Smooth muscle cell (in vitro differentiated cells): ENCODE data around the gene SPIRE1. TPM values are rescaled to one million over a fixed set of nuclear protein-coding genes. Genes with fewer than 3 reads are reported as not detected.

Source experiments
- DNase-seq: peaks from one replicate; lab custom pipeline; 2025; ENCODE audit not compliant: unreplicated experiment; lab: John Stamatoyannopoulos, UW
- H2AFZ ChIP-seq: fragments of 200-600 bp; sonication (generic); 2 replicates; pipeline ENCODE4 v1.6.0; 2016; ENCODE audit warnings: antibody characterized with exemption, low read depth, mild to moderate bottlenecking
- H3F3A ChIP-seq: fragments of 200-600 bp; sonication (generic); 2 replicates; pipeline ENCODE4 v1.6.0; 2017; ENCODE audit warnings: antibody characterized with exemption, low read depth
- H3K27ac ChIP-seq: fragments of 200-600 bp; sonication (generic); 2 replicates; pipeline ENCODE4 v1.5.1; 2016; ENCODE audit warnings: low read depth, mild to moderate bottlenecking
- H3K27me3 ChIP-seq: fragments of 200-600 bp; sonication (generic); 2 replicates; pipeline ENCODE4 v1.6.1; 2016; ENCODE audit warnings: low read depth, mild to moderate bottlenecking
- H3K36me3 ChIP-seq: fragments of 200-600 bp; sonication (generic); 2 replicates; pipeline ENCODE4 v1.5.1; 2016; ENCODE audit warnings: low read depth
- H3K4me1 ChIP-seq: fragments of 200-600 bp; sonication (generic); 2 replicates; pipeline ENCODE4 v1.5.1; 2016; ENCODE audit warnings: low read depth
- H3K4me2 ChIP-seq: fragments of 200-600 bp; sonication (generic); 2 replicates; pipeline ENCODE4 v1.6.0; 2016; ENCODE audit warnings: mild to moderate bottlenecking
- H3K4me3 ChIP-seq: fragments of 200-600 bp; sonication (generic); 2 replicates; pipeline ENCODE4 v1.5.1; 2016; ENCODE audit warnings: mild to moderate bottlenecking
- H3K79me2 ChIP-seq: fragments of 200-600 bp; sonication (generic); 2 replicates; pipeline ENCODE4 v1.6.0; 2016; ENCODE audit warnings: low read depth, mild to moderate bottlenecking
- H3K9ac ChIP-seq: fragments of 200-600 bp; sonication (generic); 2 replicates; pipeline ENCODE4 v1.6.0; 2016; ENCODE audit warnings: low read depth
- H3K9me3 ChIP-seq: fragments of 200-600 bp; sonication (generic); replicated peaks from 2 replicates; pipeline ENCODE4 v1.5.1; 2016; ENCODE audit warnings: low read depth
- H4K20me1 ChIP-seq: fragments of 200-600 bp; sonication (generic); 2 replicates; pipeline ENCODE4 v1.6.0; 2016; ENCODE audit warnings: low read depth
- WGBS: methylation state at CpG from one replicate; pipeline ENCODE4 v1.1.7; 2016; ENCODE audit warnings: low lambda C conversion rate; 5-methylcytosine and 5-hydroxymethylcytosine counted together
- polyA plus RNA-seq: library from polyadenylated mRNA; unstranded; fragments of >200 nt; fragmentation: Nextera tagmentation; extraction: Ambion mirVana; gene quantifications from 2 replicates; pipeline ENCODE4 v1.2.1, GENCODE V29; 2016
- total RNA-seq: library from RNA; depleted of rRNA; stranded (reverse); fragments of >200 nt; gene quantifications from 2 replicates; pipeline ENCODE4 v1.2.3, GENCODE V29; 2014
- TF ChIP-seq, protein P1 (sequence below): fragments of 200-600 bp; sonication (generic); IDR thresholded peaks from 2 replicates; pipeline ENCODE4 v1.5.1; 2017; ENCODE audit warnings: borderline replicate concordance, mild to moderate bottlenecking, antibody characterized with exemption; ENCODE audit not compliant: insufficient read depth, poor library complexity, severe bottlenecking

The SPIRE1 gene
- total RNA-seq (18.1 and 25.8 TPM in 2 replicates), polyA plus RNA-seq (12.6 and 12.8 TPM in 2 replicates)

DNA sequence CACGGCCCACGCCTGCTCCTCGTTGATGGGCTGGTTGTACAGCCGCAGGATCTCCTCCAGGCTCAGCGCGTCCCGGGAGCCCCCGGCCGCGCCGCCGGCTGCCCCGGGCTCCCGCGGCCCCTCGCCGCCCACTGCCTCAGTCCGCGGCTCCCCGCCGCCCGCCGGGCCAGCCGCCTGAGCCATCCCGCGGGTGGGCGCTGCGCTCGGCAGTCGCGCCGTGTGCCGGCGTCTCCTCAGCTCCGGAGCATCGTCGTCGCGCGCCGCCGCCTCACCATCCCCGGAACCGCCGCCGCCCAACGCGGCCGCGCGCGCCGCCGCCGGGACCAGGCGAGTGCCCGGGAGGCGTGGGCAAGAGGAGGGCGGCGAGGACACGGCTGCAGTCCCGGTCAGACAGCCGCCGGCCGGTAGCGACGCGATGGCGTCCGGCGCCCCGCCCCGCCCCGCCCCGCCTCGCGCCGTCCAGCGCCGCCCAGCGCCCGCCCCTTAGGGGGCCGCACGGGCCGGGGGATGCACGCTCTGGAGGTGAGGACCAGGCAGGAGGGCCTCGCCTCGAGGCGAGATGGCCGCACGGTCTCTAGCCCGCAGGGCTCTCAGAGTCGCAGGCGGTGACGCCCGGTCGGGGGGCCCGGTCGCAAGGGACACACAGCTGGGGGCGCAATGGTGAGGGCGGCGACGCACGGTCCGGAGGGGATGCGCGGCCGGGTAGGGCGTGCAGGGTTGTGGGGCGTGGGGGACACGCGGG, at the start of gene SPIRE1:
SPIRE1 (minus strand) TSS at position 424 of the 742 bp plus-strand sequence; CDS start at position 183, 241 bp downstream.
- Histone ChIP-seq H3K79me2 (peaks cover 36% of the 10 kb centered on the region), H3K27ac (peak within 1 kb of the TSS; percentile 94), H3K9ac (peak within 1 kb of the TSS; percentile 97), H3K27me3 (no peaks in the 10 kb centered on the region), H4K20me1 (peaks cover 36% of the 10 kb centered on the region), H3K4me3 (peak within 1 kb of the TSS; percentile 92), H2AFZ (peak within 1 kb of the TSS; percentile 97), H3K9me3 (no peaks in the 10 kb centered on the region), H3F3A (peaks cover 16% of the 10 kb centered on the region), H3K4me2 (peak within 1 kb of the TSS; percentile 96), H3K4me1 (no peaks in the 10 kb centered on the region), H3K36me3 (no peaks in the 10 kb centered on the region)
- WGBS: 1% methylated on average over 61 of the region's 112 CpGs
- DNase-seq: peak; percentile 32
- TF ChIP-seq, protein P1, sequence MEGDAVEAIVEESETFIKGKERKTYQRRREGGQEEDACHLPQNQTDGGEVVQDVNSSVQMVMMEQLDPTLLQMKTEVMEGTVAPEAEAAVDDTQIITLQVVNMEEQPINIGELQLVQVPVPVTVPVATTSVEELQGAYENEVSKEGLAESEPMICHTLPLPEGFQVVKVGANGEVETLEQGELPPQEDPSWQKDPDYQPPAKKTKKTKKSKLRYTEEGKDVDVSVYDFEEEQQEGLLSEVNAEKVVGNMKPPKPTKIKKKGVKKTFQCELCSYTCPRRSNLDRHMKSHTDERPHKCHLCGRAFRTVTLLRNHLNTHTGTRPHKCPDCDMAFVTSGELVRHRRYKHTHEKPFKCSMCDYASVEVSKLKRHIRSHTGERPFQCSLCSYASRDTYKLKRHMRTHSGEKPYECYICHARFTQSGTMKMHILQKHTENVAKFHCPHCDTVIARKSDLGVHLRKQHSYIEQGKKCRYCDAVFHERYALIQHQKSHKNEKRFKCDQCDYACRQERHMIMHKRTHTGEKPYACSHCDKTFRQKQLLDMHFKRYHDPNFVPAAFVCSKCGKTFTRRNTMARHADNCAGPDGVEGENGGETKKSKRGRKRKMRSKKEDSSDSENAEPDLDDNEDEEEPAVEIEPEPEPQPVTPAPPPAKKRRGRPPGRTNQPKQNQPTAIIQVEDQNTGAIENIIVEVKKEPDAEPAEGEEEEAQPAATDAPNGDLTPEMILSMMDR: no peak

DNA sequence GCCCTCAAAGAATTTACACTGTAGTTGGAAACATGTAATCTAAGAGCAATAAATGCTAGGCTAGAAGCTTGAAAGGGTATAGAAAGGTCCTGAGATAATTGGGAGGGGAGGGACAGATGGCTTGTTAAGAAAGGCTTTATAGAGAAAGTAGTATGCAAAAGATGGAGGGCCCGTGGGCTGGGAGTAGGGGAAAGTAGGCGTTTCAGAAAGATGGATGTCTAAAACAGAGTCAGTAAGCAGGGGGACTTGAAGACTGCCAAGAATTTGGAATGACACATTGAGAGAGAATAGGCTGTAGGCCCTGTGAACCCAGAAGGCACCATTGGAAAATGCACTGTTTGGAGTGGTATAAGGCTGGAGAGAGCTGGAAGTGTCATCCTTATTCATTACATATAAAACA, 45.8 kb upstream of the SPIRE1 start:
- Histone ChIP-seq H3K79me2 (peaks cover 56% of the 10 kb centered on the region), H3F3A (no peaks in the 10 kb centered on the region), H3K4me1 (peaks cover 20% of the 10 kb centered on the region), H3K4me3 (peak overlapping the region; percentile 84), H2AFZ (peak overlapping the region; percentile 93), H3K9me3 (no peaks in the 10 kb centered on the region), H3K4me2 (peak overlapping the region; percentile 90), H3K27me3 (no peaks in the 10 kb centered on the region), H3K27ac (peak overlapping the region; percentile 98), H3K9ac (peak overlapping the region; percentile 99), H4K20me1 (peaks cover 9% of the 10 kb centered on the region), H3K36me3 (peaks cover 11% of the 10 kb centered on the region)
- TF ChIP-seq, protein P1: no peak
- no peak for DNase-seq
- WGBS: 8% methylated on average over 2 of the region's 2 CpGs

DNA sequence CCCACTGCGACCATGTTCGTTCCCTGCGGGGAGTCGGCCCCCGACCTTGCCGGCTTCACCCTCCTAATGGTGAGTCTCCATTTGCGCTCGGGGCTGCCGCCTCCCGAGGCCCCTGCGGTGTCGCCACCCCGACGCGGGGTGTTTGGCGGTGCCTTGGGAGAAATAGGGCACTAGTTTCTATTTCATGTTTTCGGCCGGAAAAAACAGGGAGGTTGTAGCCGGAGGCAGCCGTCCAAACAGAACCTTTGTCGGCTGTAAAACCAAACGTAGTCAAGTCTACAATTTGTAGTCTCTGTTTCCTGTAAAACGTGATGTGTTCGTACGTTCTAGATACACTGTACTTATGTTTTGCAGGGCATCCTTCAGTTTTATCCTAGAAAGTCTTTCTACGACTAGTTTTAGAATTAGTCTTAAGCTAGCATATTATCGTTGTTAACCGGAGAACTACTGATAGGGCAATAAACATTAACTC, 45.2 kb upstream of the SPIRE1 start:
- DNase-seq: no peak
- H2AFZ ChIP-seq: peak overlapping the region; percentile 93
- peaks cover 56% of the 10 kb centered on the region for H3K79me2 ChIP-seq
- H3K4me3 ChIP-seq: peak overlapping the region; percentile 84
- no peaks in the 10 kb centered on the region for H3K9me3 ChIP-seq
- peak overlapping the region; percentile 90 for H3K4me2 ChIP-seq
- peaks cover 9% of the 10 kb centered on the region for H4K20me1 ChIP-seq
- H3K27me3 ChIP-seq: no peaks in the 10 kb centered on the region
- TF ChIP-seq, protein P1: no peak
- H3K4me1 ChIP-seq: peaks cover 20% of the 10 kb centered on the region
- H3K36me3 ChIP-seq: peaks cover 10% of the 10 kb centered on the region
- WGBS: under 1% methylated on average over 28 of the region's 28 CpGs
- H3F3A ChIP-seq: no peaks in the 10 kb centered on the region
- H3K9ac ChIP-seq: peak overlapping the region; percentile 99
- H3K27ac ChIP-seq: peak overlapping the region; percentile 98
